Heart left ventricle (tissue), 16 donors: ENCODE measurements around the gene PLCB4. TPM values are rescaled to one million over a fixed set of nuclear protein-coding genes. Genes with fewer than 3 reads are reported as not detected.

Source experiments
- ATAC-seq, 4 donors: fragments of 200-7000 bp; cut with Tn5 transposase; one replicate each; pipeline ENCODE4 v1.9.1; 2020 to 2022; ENCODE audit warnings: moderate library complexity in 4 of 4, mild to moderate bottlenecking in 3 of 4, moderate number of reproducible peaks in 1 of 4
- DNase-seq, 5 donors: peaks; one replicate each; pipeline ENCODE4 v3.0.0-alpha.2; 2020
- H3K27ac ChIP-seq, 12 donors: fragments of 200-600 bp; sonication (generic) in 4 of 12; one replicate each; pipeline versions ENCODE4 v1.5.0 to v1.8.0; 2016 to 2022; ENCODE audit warnings: mild to moderate bottlenecking in 2 of 12
- H3K27me3 ChIP-seq, 9 donors: fragments of 200-600 bp; sonication (generic) in 2 of 9; one replicate each; pipeline versions ENCODE4 v1.5.1 to v1.8.0; 2016 to 2022; ENCODE audit warnings: mild to moderate bottlenecking in 3 of 9
- H3K36me3 ChIP-seq, 9 donors: fragments of 200-600 bp; sonication (generic) in 2 of 9; one replicate each; pipeline versions ENCODE4 v1.5.0 to v1.8.0; 2018 to 2022; ENCODE audit warnings: mild to moderate bottlenecking in 2 of 9
- H3K4me1 ChIP-seq, 12 donors: fragments of 200-600 bp; sonication (generic) in 4 of 12; one replicate each; pipeline versions ENCODE4 v1.5.0 to v1.8.0; 2016 to 2022; ENCODE audit warnings: mild to moderate bottlenecking in 3 of 12
- H3K4me3 ChIP-seq, 12 donors: fragments of 200-600 bp; sonication (generic) in 4 of 12; one replicate each; pipeline versions ENCODE4 v1.5.0 to v1.8.0; 2017 to 2022; ENCODE audit warnings: mild to moderate bottlenecking in 9 of 12, moderate library complexity in 4 of 12
- H3K9me3 ChIP-seq, 12 donors: fragments of 200-600 bp; sonication (generic) in 4 of 12; one replicate each; pipeline versions ENCODE4 v1.5.0 to v1.8.0; 2016 to 2022; ENCODE audit warnings: mild to moderate bottlenecking in 1 of 12
- CTCF ChIP-seq, 12 donors: fragments of 200-600 bp; sonication (generic) in 4 of 12; IDR thresholded peaks; one replicate each; pipeline versions ENCODE4 v1.5.0 to v1.8.0; 2018 to 2022; ENCODE audit warnings: antibody characterized with exemption in 12 of 12, mild to moderate bottlenecking in 5 of 12
- POLR2A ChIP-seq, 2 donors: fragments of 450-650 bp; IDR thresholded peaks; one replicate each; pipeline ENCODE4 v1.6.1; 2017; ENCODE audit warnings: antibody characterized with exemption in 2 of 2, mild to moderate bottlenecking in 2 of 2, moderate library complexity in 2 of 2
- WGBS, 4 donors: extraction: QIAGEN DNeasy Blood & Tissue Kit in 2 of 4; methylation state at CpG; one replicate each; pipeline versions ENCODE4 v1.1.5 to v1.1.7; 2013 to 2018; 5-methylcytosine and 5-hydroxymethylcytosine counted together
- intact Hi-C, 10 donors: fragments of 100-400 bp; cut with DNase I; formaldehyde crosslinking; loops; one replicate each; pipeline versions ENCODE4 v1.11.1 to v1.14.2; 2022
- polyA plus RNA-seq, 2 donors: library from polyadenylated mRNA; stranded (reverse); fragments of 200-250 nt; gene quantifications; one replicate each; pipeline ENCODE4 v1.2.3, GENCODE V29; 2013
- total RNA-seq, 9 donors: library from RNA; depleted of rRNA in 2 of 9; stranded (reverse); fragments of >200 nt in 2 of 9; fragmentation: NEBNext Ultra II Directional in 3 of 9; extraction: Animal tissue kit (Norgen Biotek cat#: 25700) in 3 of 9; gene quantifications; one replicate each; pipeline versions ENCODE4 v1.1.0 to v1.2.4, GENCODE V29; 2016 to 2023
- donor health status: ischemic (EF 13 %, LVEDD 7.1; RV severe dilation, severe dysfunction).
- donor health status: healthy with polysubstance abuse.
- donor health status: DM: no; HTN: yes; CAD: no.
- donor health status: DM: no; HTN: no; CAD: no.
- donor health status: ischemic (EF 25% LVEDD 6.9; RV normal size, moderate dysfunction).
- donor health status: ischemic (EF 25% LVEDD 5.7; RV mildly dilated, moderate dysfunction).
- donor health status: healthy.
- donor health status: DM: yes; HTN: yes; CAD: no.
- donor health status: ischemic (EF 35%, LVEDD 5.7; RV mildly dilated, moderate dysfunction).
- donor health status: nonischemic (EF 11% LVEDD 7.7; RV severe dilation, severe dysfunction).
- donor health status: DM: yes; HTN: yes; CAD: no.
- donor health status: PGD.
- donor health status: ischemic (EF 29% LVEDD 5.4; RV normal size, mild dysfunction).
- donor health status: nonischemic (EF 23%, LVEDD 6.1; RV moderate dilation, normal function).

The PLCB4 gene
- total and polyA plus RNA-seq, 11 donors: 8.4 to 31.8 (median 18.5) TPM

- Histone ChIP-seq H3K27ac (peak overlapping the region in 5 of 12 donors; percentile 11 to 40 (median 16)), H3K9me3 (no peaks in the 10 kb centered on the region), H3K4me3 (no peak overlapping the region), H3K4me1 (peaks cover 7 to 61% (median 37%) of the 10 kb centered on the region in 12 donors), H3K27me3 (no peaks in the 10 kb centered on the region), H3K36me3 (no peaks in the 10 kb centered on the region)
- DNase-seq (no peak), ATAC-seq (no peak)
- WGBS, 4 donors: 95 to 100% (median 99%) methylated on average over 1 of the region's 1 CpG
- TF ChIP-seq POLR2A (IDR thresholded peaks at IDR 0.05): no peak
- no peak for TF ChIP-seq CTCF (IDR thresholded peaks at IDR 0.05)
- intact Hi-C loops: loop anchor here in 3 of 10 donors (10.0 kb wide), 2 partner anchors 117 to 127 kb away; no protein-coding TSS in a partner anchor
Measured at GRCh38 chr20:9227896-9228615, 159.2 kb downstream of the PLCB4 start.

- ATAC-seq: peak; percentile 28 to 75 (median 58)
- H3K4me1 ChIP-seq: peaks cover 7 to 56% (median 36%) of the 10 kb centered on the region in 12 donors
Measured at GRCh38 chr20:9228774-9229450, 160.0 kb downstream of the PLCB4 start.

GRCh38 chr20:9230406-9230805, 161.5 kb downstream of the PLCB4 start:
- DNase-seq: no peak
- no peak overlapping the region for H3K4me3 ChIP-seq
- TF ChIP-seq POLR2A (IDR thresholded peaks at IDR 0.05): no peak
- no peak for TF ChIP-seq CTCF (IDR thresholded peaks at IDR 0.05)
- no peak for ATAC-seq
- intact Hi-C loops: no loop called here
- no peak overlapping the region for H3K27ac ChIP-seq
- H3K27me3 ChIP-seq: no peaks in the 10 kb centered on the region
- H3K4me1 ChIP-seq: peaks cover 6 to 48% (median 29%) of the 10 kb centered on the region in 12 donors
- H3K36me3 ChIP-seq: no peaks in the 10 kb centered on the region
- H3K9me3 ChIP-seq: no peaks in the 10 kb centered on the region

More at GRCh38 chr20:9228774-9229450, 160.0 kb downstream of the PLCB4 start:
- peak overlapping the region in 6 of 12 donors; percentile 11 to 40 (median 16) for H3K27ac ChIP-seq
- H3K36me3 ChIP-seq: no peaks in the 10 kb centered on the region
- no peaks in the 10 kb centered on the region for H3K27me3 ChIP-seq
- TF ChIP-seq POLR2A (IDR thresholded peaks at IDR 0.05) (no peak), CTCF (IDR thresholded peaks at IDR 0.05) (no peak)
- H3K9me3 ChIP-seq: no peaks in the 10 kb centered on the region
- H3K4me3 ChIP-seq: no peak overlapping the region
- peak in 1 of 5 donors; percentile 45 for DNase-seq
- intact Hi-C loops: loop anchor here in 3 of 10 donors (10.0 kb wide), 2 partner anchors 116 to 126 kb away; no protein-coding TSS in a partner anchor
- 54 to 61% (median 59%) methylated on average over 5 of the region's 5 CpGs for WGBS, 4 donors

GRCh38 chr20:9233804-9234203, 164.9 kb downstream of the PLCB4 start:
- no peak for TF ChIP-seq POLR2A (IDR thresholded peaks at IDR 0.05)
- no peak for TF ChIP-seq CTCF (IDR thresholded peaks at IDR 0.05)
- H3K27me3 ChIP-seq: no peaks in the 10 kb centered on the region
- ATAC-seq: no peak

More at GRCh38 chr20:9233804-9234203, 164.9 kb downstream of the PLCB4 start:
- H3K4me3 ChIP-seq: no peak overlapping the region
- intact Hi-C loops: no loop called here
- no peaks in the 10 kb centered on the region for H3K36me3 ChIP-seq
- WGBS, 4 donors: 96 to 100% (median 99%) methylated on average over 2 of the region's 2 CpGs
- H3K9me3 ChIP-seq: no peaks in the 10 kb centered on the region
- H3K4me1 ChIP-seq: peaks cover 0 to 36% (median 11%) of the 10 kb centered on the region in 12 donors
- no peak for DNase-seq
- no peak overlapping the region for H3K27ac ChIP-seq
